Nephron (organoid): ENCODE data around the gene REN.

Source experiments
- H3K27ac Mint-ChIP-seq, 3 experiments: 2 replicates each; pipeline ENCODE4 v1.8.0; 2020; ENCODE audit warnings: mixed read lengths in 3 of 3, mild to moderate bottlenecking in 2 of 3, moderate library complexity in 1 of 3
- H3K27me3 Mint-ChIP-seq: 2 replicates; pipeline ENCODE4 v1.8.0; 2021; ENCODE audit warnings: low read depth, mild to moderate bottlenecking, moderate library complexity, mixed read lengths
- H3K36me3 Mint-ChIP-seq: 2 replicates; pipeline ENCODE4 v1.8.0; 2020; ENCODE audit warnings: low read depth, mixed read lengths
- H3K4me1 Mint-ChIP-seq: 2 replicates; pipeline ENCODE4 v1.8.0; 2020; ENCODE audit warnings: mixed read lengths
- H3K4me3 Mint-ChIP-seq, 3 experiments: 2 replicates each; pipeline ENCODE4 v1.8.0; 2020; ENCODE audit warnings: mild to moderate bottlenecking in 3 of 3, mixed read lengths in 3 of 3, moderate library complexity in 2 of 3
- H3K9me3 Mint-ChIP-seq: 2 replicates; pipeline ENCODE4 v1.8.0; 2020; ENCODE audit warnings: mixed read lengths
- TF ChIP-seq, protein P1 (sequence below), 3 experiments: fragments of 200-600 bp; sonication (generic); IDR thresholded peaks; one replicate each; pipeline ENCODE4 v1.5.0; 2021; ENCODE audit warnings: antibody characterized with exemption in 3 of 3; ENCODE audit not compliant: unreplicated experiment in 3 of 3

REN gene

GRCh38 chr1:204151552-204152309, 14.4 kb downstream of the REN start, which contains the start of gene ETNK2:
Gene ETNK2, minus strand, starts transcription at chr1:204152044. Its CDS starts 192 bp downstream, at chr1:204151852.
- no peaks in the 10 kb centered on the region for H3K9me3 Mint-ChIP-seq
- H3K36me3 Mint-ChIP-seq, result no peaks in the 10 kb centered on the region
- H3K27ac Mint-ChIP-seq, result peak within 1 kb of the TSS in 2 of 3 experiments; percentile 44 to 68
- TF ChIP-seq, protein P1, sequence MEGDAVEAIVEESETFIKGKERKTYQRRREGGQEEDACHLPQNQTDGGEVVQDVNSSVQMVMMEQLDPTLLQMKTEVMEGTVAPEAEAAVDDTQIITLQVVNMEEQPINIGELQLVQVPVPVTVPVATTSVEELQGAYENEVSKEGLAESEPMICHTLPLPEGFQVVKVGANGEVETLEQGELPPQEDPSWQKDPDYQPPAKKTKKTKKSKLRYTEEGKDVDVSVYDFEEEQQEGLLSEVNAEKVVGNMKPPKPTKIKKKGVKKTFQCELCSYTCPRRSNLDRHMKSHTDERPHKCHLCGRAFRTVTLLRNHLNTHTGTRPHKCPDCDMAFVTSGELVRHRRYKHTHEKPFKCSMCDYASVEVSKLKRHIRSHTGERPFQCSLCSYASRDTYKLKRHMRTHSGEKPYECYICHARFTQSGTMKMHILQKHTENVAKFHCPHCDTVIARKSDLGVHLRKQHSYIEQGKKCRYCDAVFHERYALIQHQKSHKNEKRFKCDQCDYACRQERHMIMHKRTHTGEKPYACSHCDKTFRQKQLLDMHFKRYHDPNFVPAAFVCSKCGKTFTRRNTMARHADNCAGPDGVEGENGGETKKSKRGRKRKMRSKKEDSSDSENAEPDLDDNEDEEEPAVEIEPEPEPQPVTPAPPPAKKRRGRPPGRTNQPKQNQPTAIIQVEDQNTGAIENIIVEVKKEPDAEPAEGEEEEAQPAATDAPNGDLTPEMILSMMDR (IDR thresholded peaks at IDR 0.05; ENCODE audit: unreplicated experiment in 3 of 3), result no peak
- H3K27me3 Mint-ChIP-seq, result peaks cover 29% of the 10 kb centered on the region
- peak within 1 kb of the TSS; percentile 84 to 87 (median 85) for H3K4me3 Mint-ChIP-seq
- H3K4me1 Mint-ChIP-seq, result peaks cover 11% of the 10 kb centered on the region

DNA sequence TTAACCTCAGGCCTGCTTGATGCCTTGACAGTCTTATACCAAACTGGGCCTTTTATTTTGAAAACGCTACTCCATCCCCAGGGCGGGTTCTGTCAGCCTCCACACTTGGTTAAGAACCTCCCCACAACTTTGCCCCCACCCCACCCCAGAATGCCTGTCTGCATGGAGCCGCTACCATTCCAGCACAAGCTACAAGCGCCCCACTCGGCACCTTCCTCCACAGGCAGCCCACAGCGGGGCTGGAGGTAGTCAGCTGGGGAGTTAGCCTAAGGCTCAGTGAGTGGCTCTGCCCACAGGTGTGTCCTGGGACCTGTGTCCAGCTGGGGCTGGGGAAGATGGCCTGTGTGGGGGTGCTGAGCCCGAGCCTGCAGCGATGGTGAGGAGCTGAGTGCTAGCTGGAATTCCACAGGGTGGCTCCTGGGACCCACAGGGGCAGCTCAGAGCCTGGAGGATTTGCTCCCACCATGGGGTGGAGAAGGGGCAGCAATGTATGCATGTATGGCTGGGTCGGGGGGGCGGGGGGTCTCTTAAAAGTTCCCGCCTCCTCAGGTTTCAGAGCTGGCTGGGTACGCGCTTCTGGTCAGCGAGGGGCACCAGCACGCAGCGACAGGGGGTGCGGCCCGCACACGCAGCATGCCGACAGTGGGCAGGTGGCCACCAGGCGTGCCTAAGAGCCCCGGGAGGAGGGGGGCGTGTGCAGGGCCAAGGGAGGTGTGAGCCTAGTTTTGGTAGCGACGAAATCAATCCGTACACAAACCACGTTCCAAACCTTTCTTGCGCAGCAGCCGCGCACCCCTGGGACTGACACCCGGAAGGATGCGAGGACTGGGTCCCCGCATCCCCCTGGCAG, 15.2 kb downstream of the REN start:
- peak overlapping the region; percentile 79 to 84 (median 83) for H3K4me3 Mint-ChIP-seq
- H3K36me3 Mint-ChIP-seq, result no peaks in the 10 kb centered on the region
- peaks cover 11% of the 10 kb centered on the region for H3K4me1 Mint-ChIP-seq
- TF ChIP-seq, protein P1 (IDR thresholded peaks at IDR 0.05; ENCODE audit: unreplicated experiment in 3 of 3), result no peak
- no peaks in the 10 kb centered on the region for H3K9me3 Mint-ChIP-seq
- peaks cover 25% of the 10 kb centered on the region for H3K27me3 Mint-ChIP-seq
- H3K27ac Mint-ChIP-seq, result peak overlapping the region in 2 of 3 experiments; percentile 36 to 50

GRCh38 chr1:204149635-204150565, 16.2 kb downstream of the REN start:
- Mint-ChIP-seq H3K27me3 (peaks cover 22% of the 10 kb centered on the region), H3K27ac (peak overlapping the region in 2 of 3 experiments; percentile 36 to 50), H3K9me3 (no peaks in the 10 kb centered on the region), H3K4me1 (peaks cover 11% of the 10 kb centered on the region), H3K4me3 (peak overlapping the region; percentile 79 to 84 (median 83)), H3K36me3 (no peaks in the 10 kb centered on the region)
- TF ChIP-seq, protein P1 (IDR thresholded peaks at IDR 0.05; ENCODE audit: unreplicated experiment in 3 of 3), result no peak

DNA sequence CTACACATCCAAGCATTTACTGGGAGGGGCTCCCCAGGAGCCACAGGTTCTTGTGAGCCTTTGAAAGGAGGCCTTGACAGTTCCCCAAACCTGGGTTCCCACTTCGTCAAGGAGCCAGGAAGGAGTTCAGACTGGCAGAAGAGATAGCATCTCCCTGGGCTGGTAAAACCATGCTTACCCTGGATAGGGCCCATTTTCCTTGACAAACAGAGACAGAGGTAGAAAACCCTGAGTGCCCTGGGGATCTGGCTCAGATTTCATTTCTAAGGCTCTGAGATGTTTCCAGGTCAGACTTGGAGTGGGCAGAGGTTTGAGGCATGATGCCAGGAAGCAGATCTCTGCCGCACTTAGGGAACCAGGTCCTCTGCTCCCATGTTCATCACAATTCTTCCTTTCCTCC, 17.0 kb downstream of the REN start:
- Mint-ChIP-seq H3K4me1 (peaks cover 11% of the 10 kb centered on the region), H3K9me3 (no peaks in the 10 kb centered on the region), H3K36me3 (no peaks in the 10 kb centered on the region), H3K4me3 (peak overlapping the region; percentile 22 to 69 (median 63)), H3K27me3 (peaks cover 17% of the 10 kb centered on the region), H3K27ac (no peak overlapping the region)
- TF ChIP-seq, protein P1 (IDR thresholded peaks at IDR 0.05; ENCODE audit: unreplicated experiment in 3 of 3), result no peak
